Dendritic cell treated with granulocyte-macrophage colony-stimulating factor and Interleukin-4, amounts not matched to agents 40 ng/mL and 50 ng/mL, for 4 days (primary cell): ENCODE measurements around the gene KCNIP4.

Source experiments
- H3K27ac Mint-ChIP-seq: one replicate; pipeline ENCODE4 v1.8.0; 2022; ENCODE audit warnings: mild to moderate bottlenecking, mixed read lengths
- H3K27me3 Mint-ChIP-seq: one replicate; pipeline ENCODE4 v1.8.0; 2022; ENCODE audit warnings: mild to moderate bottlenecking, mixed read lengths
- H3K36me3 Mint-ChIP-seq: one replicate; pipeline ENCODE4 v1.8.0; 2022; ENCODE audit warnings: low read depth, mixed read lengths
- H3K4me1 Mint-ChIP-seq: one replicate; pipeline ENCODE4 v1.8.0; 2022; ENCODE audit warnings: low read depth, mixed read lengths
- H3K4me3 Mint-ChIP-seq: one replicate; pipeline ENCODE4 v1.8.0; 2022; ENCODE audit warnings: mild to moderate bottlenecking, moderate library complexity, mixed read lengths
- H3K9me3 Mint-ChIP-seq: one replicate; pipeline ENCODE4 v1.8.0; 2022; ENCODE audit warnings: mixed read lengths
- intact Hi-C: fragments of 100-400 bp; cut with micrococcal nuclease; formaldehyde crosslinking; loops from one replicate; pipeline ENCODE4 v1.15.0; 2022

The KCNIP4 gene

GRCh38 chr4:21795091-21795490, 153.5 kb downstream of the KCNIP4 start:
- H3K4me1 Mint-ChIP-seq, result no peaks in the 10 kb centered on the region
- H3K9me3 Mint-ChIP-seq, result no peaks in the 10 kb centered on the region
- intact Hi-C loops, result no loop called here
- H3K27me3 Mint-ChIP-seq, result no peaks in the 10 kb centered on the region
- H3K27ac Mint-ChIP-seq, result no peak overlapping the region
- no peaks in the 10 kb centered on the region for H3K36me3 Mint-ChIP-seq
- H3K4me3 Mint-ChIP-seq, result no peak overlapping the region

- Mint-ChIP-seq H3K4me1 (no peaks in the 10 kb centered on the region), H3K27me3 (no peaks in the 10 kb centered on the region), H3K36me3 (no peaks in the 10 kb centered on the region), H3K4me3 (no peak overlapping the region), H3K9me3 (no peaks in the 10 kb centered on the region), H3K27ac (no peak overlapping the region)
- intact Hi-C loops, result no loop called here
Measured at GRCh38 chr4:21792736-21793135, 155.8 kb downstream of the KCNIP4 start.

GRCh38 chr4:21790438-21791029, 158.0 kb downstream of the KCNIP4 start:
- intact Hi-C loops, result loop anchor here (2.0 kb wide), 1 partner anchor 900 kb away; no protein-coding TSS in a partner anchor
- Mint-ChIP-seq H3K27me3 (no peaks in the 10 kb centered on the region), H3K4me3 (no peak overlapping the region), H3K4me1 (no peaks in the 10 kb centered on the region), H3K9me3 (no peaks in the 10 kb centered on the region), H3K36me3 (no peaks in the 10 kb centered on the region), H3K27ac (no peak overlapping the region)

- Mint-ChIP-seq H3K27me3 (peaks cover 1% of the 10 kb centered on the region), H3K9me3 (peaks cover 9% of the 10 kb centered on the region), H3K27ac (no peak overlapping the region), H3K4me3 (no peak overlapping the region), H3K36me3 (no peaks in the 10 kb centered on the region), H3K4me1 (no peaks in the 10 kb centered on the region)
- intact Hi-C loops, result no loop called here
Measured at GRCh38 chr4:21780148-21780547, 168.4 kb downstream of the KCNIP4 start.

GRCh38 chr4:21778702-21779101, 169.9 kb downstream of the KCNIP4 start:
- intact Hi-C loops, result no loop called here
- Mint-ChIP-seq H3K36me3 (no peaks in the 10 kb centered on the region), H3K27me3 (peaks cover 1% of the 10 kb centered on the region), H3K27ac (no peak overlapping the region), H3K4me3 (no peak overlapping the region), H3K4me1 (no peaks in the 10 kb centered on the region), H3K9me3 (peaks cover 9% of the 10 kb centered on the region)

- Mint-ChIP-seq H3K27me3 (peaks cover 3% of the 10 kb centered on the region), H3K36me3 (no peaks in the 10 kb centered on the region), H3K9me3 (peaks cover 9% of the 10 kb centered on the region), H3K4me1 (no peaks in the 10 kb centered on the region), H3K27ac (no peak overlapping the region), H3K4me3 (no peak overlapping the region)
- intact Hi-C loops, result no loop called here
Measured at GRCh38 chr4:21775703-21776102, 172.9 kb downstream of the KCNIP4 start.

- H3K4me1 Mint-ChIP-seq, result no peaks in the 10 kb centered on the region
- intact Hi-C loops, result loop anchor here (5.0 kb wide), 2 partner anchors 997 to 1352 kb away; no protein-coding TSS in a partner anchor
- H3K27me3 Mint-ChIP-seq, result peaks cover 7% of the 10 kb centered on the region
- H3K27ac Mint-ChIP-seq, result no peak overlapping the region
- no peak overlapping the region for H3K4me3 Mint-ChIP-seq
- H3K9me3 Mint-ChIP-seq, result no peaks in the 10 kb centered on the region
- no peaks in the 10 kb centered on the region for H3K36me3 Mint-ChIP-seq
Measured at GRCh38 chr4:21769404-21770147, 179.0 kb downstream of the KCNIP4 start.

- no peaks in the 10 kb centered on the region for H3K36me3 Mint-ChIP-seq
- no peaks in the 10 kb centered on the region for H3K4me1 Mint-ChIP-seq
- H3K27ac Mint-ChIP-seq, result no peak overlapping the region
- H3K27me3 Mint-ChIP-seq, result peaks cover 6% of the 10 kb centered on the region
- intact Hi-C loops, result loop anchor here (5.0 kb wide), 2 partner anchors 996 to 1351 kb away; no protein-coding TSS in a partner anchor
- no peak overlapping the region for H3K4me3 Mint-ChIP-seq
- no peaks in the 10 kb centered on the region for H3K9me3 Mint-ChIP-seq
Measured at GRCh38 chr4:21768349-21769310, 179.9 kb downstream of the KCNIP4 start.

- no peaks in the 10 kb centered on the region for H3K9me3 Mint-ChIP-seq
- no peak overlapping the region for H3K4me3 Mint-ChIP-seq
- H3K4me1 Mint-ChIP-seq, result no peaks in the 10 kb centered on the region
- intact Hi-C loops, result loop anchor here (5.0 kb wide), 2 partner anchors 994 to 1349 kb away; no protein-coding TSS in a partner anchor
- no peak overlapping the region for H3K27ac Mint-ChIP-seq
- H3K36me3 Mint-ChIP-seq, result no peaks in the 10 kb centered on the region
- peaks cover 5% of the 10 kb centered on the region for H3K27me3 Mint-ChIP-seq
Measured at GRCh38 chr4:21765810-21766407, 182.7 kb downstream of the KCNIP4 start.

- intact Hi-C loops, result no loop called here
- H3K9me3 Mint-ChIP-seq, result no peaks in the 10 kb centered on the region
- H3K27ac Mint-ChIP-seq, result no peak overlapping the region
- no peak overlapping the region for H3K4me3 Mint-ChIP-seq
- H3K36me3 Mint-ChIP-seq, result no peaks in the 10 kb centered on the region
- H3K4me1 Mint-ChIP-seq, result no peaks in the 10 kb centered on the region
- H3K27me3 Mint-ChIP-seq, result peaks cover 5% of the 10 kb centered on the region
Measured at GRCh38 chr4:21763855-21764254, 184.7 kb downstream of the KCNIP4 start.

GRCh38 chr4:21757248-21757647, 191.3 kb downstream of the KCNIP4 start:
- no peak overlapping the region for H3K27ac Mint-ChIP-seq
- intact Hi-C loops, result no loop called here
- no peaks in the 10 kb centered on the region for H3K36me3 Mint-ChIP-seq
- no peaks in the 10 kb centered on the region for H3K27me3 Mint-ChIP-seq
- no peak overlapping the region for H3K4me3 Mint-ChIP-seq
- H3K9me3 Mint-ChIP-seq, result no peaks in the 10 kb centered on the region
- no peaks in the 10 kb centered on the region for H3K4me1 Mint-ChIP-seq

- Mint-ChIP-seq H3K9me3 (no peaks in the 10 kb centered on the region), H3K27me3 (no peaks in the 10 kb centered on the region), H3K36me3 (no peaks in the 10 kb centered on the region), H3K4me3 (no peak overlapping the region), H3K27ac (no peak overlapping the region), H3K4me1 (no peaks in the 10 kb centered on the region)
- intact Hi-C loops, result no loop called here
Measured at GRCh38 chr4:21753084-21753760, 195.3 kb downstream of the KCNIP4 start.

- no peaks in the 10 kb centered on the region for H3K36me3 Mint-ChIP-seq
- no peaks in the 10 kb centered on the region for H3K27me3 Mint-ChIP-seq
- H3K4me3 Mint-ChIP-seq, result no peak overlapping the region
- H3K9me3 Mint-ChIP-seq, result no peaks in the 10 kb centered on the region
- H3K27ac Mint-ChIP-seq, result no peak overlapping the region
- intact Hi-C loops, result no loop called here
- no peaks in the 10 kb centered on the region for H3K4me1 Mint-ChIP-seq
Measured at GRCh38 chr4:21752616-21753015, 196.0 kb downstream of the KCNIP4 start.
